Hematopoietic multipotent progenitor cell (in vitro differentiated cells): ENCODE results near the gene KRTAP10-5. TPM values are rescaled to one million over a fixed set of nuclear protein-coding genes. Genes with fewer than 3 reads are reported as not detected.
"Not testable (repeated sequence)": the region's sequence is repeated elsewhere in the genome, so short reads cannot be mapped to it uniquely, and the experiment has no call there.

Experiments
- DNase-seq, 3 donors: peaks; one replicate each; pipeline ENCODE4 v3.0.0-alpha.2; 2011 to 2015; ENCODE audit warnings: low read depth in 2 of 3, low spot score in 2 of 3
- total RNA-seq: library from RNA; depleted of rRNA; stranded (reverse); fragments of >200 nt; gene quantifications from one replicate; pipeline ENCODE4 v1.2.3, GENCODE V29; 2012

KRTAP10-5 gene
- total RNA-seq, 1 donor: not detected

GRCh38 chr21:44591801-44592130, 11.4 kb upstream of the KRTAP10-5 start:
- not testable (repeated sequence) for DNase-seq

GRCh38 chr21:44590897-44591800, 10.7 kb upstream of the KRTAP10-5 start:
- DNase-seq: not testable (repeated sequence)

- no peak for DNase-seq
These were observed 9.9 kb upstream of the KRTAP10-5 start for GRCh38 chr21:44590311-44590721.

GRCh38 chr21:44589586-44590305, 9.3 kb upstream of the KRTAP10-5 start:
- no peak for DNase-seq

- no peak for DNase-seq
These were observed 8.7 kb upstream of the KRTAP10-5 start for GRCh38 chr21:44589094-44589493.

- DNase-seq: no peak
These were observed 5.5 kb upstream of the KRTAP10-5 start for GRCh38 chr21:44585892-44586291.

- no peak for DNase-seq
These were observed 3.4 kb upstream of the KRTAP10-5 start for GRCh38 chr21:44583800-44584147.

- no peak for DNase-seq
These were observed 2.8 kb upstream of the KRTAP10-5 start for GRCh38 chr21:44583089-44583799.

- no peak for DNase-seq
These were observed 1.7 kb upstream of the KRTAP10-5 start for GRCh38 chr21:44582055-44582454.

- no peak for DNase-seq
These were observed 754 bp upstream of the KRTAP10-5 start for GRCh38 chr21:44581158-44581557.

GRCh38 chr21:44579833-44580144, 615 bp downstream of the KRTAP10-5 start:
- no peak for DNase-seq

- DNase-seq: no peak
These were observed 1.2 kb downstream of the KRTAP10-5 start for GRCh38 chr21:44579056-44579832.

- no peak for DNase-seq
These were observed 1.9 kb downstream of the KRTAP10-5 start for GRCh38 chr21:44578371-44579055.

GRCh38 chr21:44576025-44576420, 4.4 kb downstream of the KRTAP10-5 start:
- DNase-seq: no peak

- DNase-seq: no peak
These were observed 4.9 kb downstream of the KRTAP10-5 start for GRCh38 chr21:44575307-44576024.

GRCh38 chr21:44574457-44575306, 5.7 kb downstream of the KRTAP10-5 start:
- DNase-seq: no peak

GRCh38 chr21:44573630-44574456, 6.6 kb downstream of the KRTAP10-5 start, which contains the start of gene KRTAP10-4:
TSS of gene KRTAP10-4 (plus strand) at chr21:44573729. CDS start at chr21:44573759, 30 bp downstream.
- DNase-seq: not testable (repeated sequence)
